B cell (primary cell): ENCODE results near the gene TRAFD1. TPM values are rescaled to one million over a fixed set of nuclear protein-coding genes. Genes with fewer than 3 reads are reported as not detected.

Experiments
- ATAC-seq: fragments of 200-7000 bp; cut with Tn5 transposase; one replicate; pipeline ENCODE4 v1.10.0; 2021; ENCODE audit warnings: low read depth, mild to moderate bottlenecking, moderate number of reproducible peaks, moderate library complexity
- CTCF ChIA-PET: fragments of 350-600 bp; sonication (Branson Sonifier 250); formaldehyde crosslinking; loops from one replicate; lab custom pipeline; 2021; ENCODE audit warnings: antibody characterized with exemption, inconsistent platforms; lab: Charles Lee
- POLR2A ChIA-PET: fragments of 350-600 bp; sonication (Branson Sonifier 250); formaldehyde crosslinking; loops from one replicate; lab custom pipeline; 2021; ENCODE audit warnings: antibody characterized with exemption; lab: Charles Lee
- DNase-seq: peaks from one replicate; pipeline ENCODE4 v3.0.0; 2013
- H2AFZ ChIP-seq: 2 replicates; pipeline ENCODE4 v1.6.1; 2012; ENCODE audit warnings: mild to moderate bottlenecking, low read depth, low read length; ENCODE audit not compliant: insufficient read depth, poor library complexity, severe bottlenecking
- H3K27ac ChIP-seq, 2 donors: 1 replicate in 1 of 2; 2 replicates in 1 of 2; pipeline ENCODE4 v1.5.1; 2012 to 2013; ENCODE audit warnings: low read length in 2 of 2, mild to moderate bottlenecking in 2 of 2, moderate library complexity in 1 of 2
- H3K27me3 ChIP-seq, 4 experiments: fragments of 200-600 bp in 1 of 4; sonication (generic) in 1 of 4; replicated peaks in 1 of 4; 1 replicate in 2 of 4; 2 replicates in 2 of 4; pipeline versions ENCODE4 v1.6.1 to v1.7.0; 2013 to 2016; ENCODE audit warnings: low read length in 3 of 4, mild to moderate bottlenecking in 2 of 4, mixed read lengths in 1 of 4, moderate library complexity in 1 of 4; ENCODE audit not compliant: insufficient read depth in 4 of 4, control insufficient read depth in 3 of 4; ENCODE audit errors: control extremely low read depth in 1 of 4
- H3K36me3 ChIP-seq, 2 experiments: replicated peaks in 1 of 2; 1 replicate in 1 of 2; 2 replicates in 1 of 2; pipeline versions ENCODE4 v1.6.1 to v1.7.1; 2013; ENCODE audit warnings: low read length in 1 of 2; ENCODE audit not compliant: insufficient read depth in 2 of 2, control insufficient read depth in 1 of 2; ENCODE audit errors: control extremely low read depth in 1 of 2, extremely low read depth in 1 of 2
- H3K4me1 ChIP-seq, 2 donors: fragments of 200-600 bp in 1 of 2; sonication (generic) in 1 of 2; 1 replicate in 1 of 2; 2 replicates in 1 of 2; pipeline versions ENCODE4 v1.5.1 to v1.6.1; 2013 to 2017; ENCODE audit warnings: low read length in 2 of 2; ENCODE audit not compliant: control insufficient read depth in 2 of 2, insufficient read depth in 2 of 2
- H3K4me2 ChIP-seq: replicated peaks from 2 replicates; pipeline ENCODE3; 2012; ENCODE audit warnings: mild to moderate bottlenecking, low read depth, low read length; ENCODE audit not compliant: poor library complexity, severe bottlenecking
- H3K4me3 ChIP-seq, 5 experiments: fragments of 200-600 bp in 1 of 5; sonication (generic) in 1 of 5; 1 replicate in 3 of 5; 2 replicates in 2 of 5; pipeline versions ENCODE4 v1.5.1 to v1.7.0; 2011 to 2016; ENCODE audit warnings: low read length in 4 of 5, mild to moderate bottlenecking in 4 of 5, low read depth in 2 of 5, control low read depth in 1 of 5, moderate library complexity in 1 of 5; ENCODE audit not compliant: insufficient read depth in 1 of 5; ENCODE audit errors: control extremely low read depth in 1 of 5, extremely low read depth in 1 of 5
- H3K79me2 ChIP-seq: fragments of 200-600 bp; sonication (generic); one replicate; pipeline ENCODE4 v1.6.0; 2016; ENCODE audit warnings: low read length; ENCODE audit not compliant: control insufficient read depth, insufficient read depth
- H3K9ac ChIP-seq: fragments of 200-600 bp; sonication (generic); 2 replicates; pipeline ENCODE4 v1.6.1; 2017; ENCODE audit warnings: mild to moderate bottlenecking, low read length, moderate library complexity
- H3K9me3 ChIP-seq, 3 donors: one replicate each; pipeline versions ENCODE4 v1.6.1 to v1.7.1; 2013; ENCODE audit warnings: low read length in 2 of 3; ENCODE audit not compliant: control insufficient read depth in 2 of 3, insufficient read depth in 1 of 3; ENCODE audit errors: control extremely low read depth in 1 of 3
- H4K20me1 ChIP-seq: 2 replicates; pipeline ENCODE4 v1.6.0; 2012; ENCODE audit warnings: mild to moderate bottlenecking, low read length; ENCODE audit not compliant: insufficient read depth, control insufficient read depth, poor library complexity, severe bottlenecking
- H3K27ac Mint-ChIP-seq: one replicate; pipeline ENCODE4 v1.8.0; 2021; ENCODE audit warnings: mixed read lengths
- H3K27me3 Mint-ChIP-seq: one replicate; pipeline ENCODE4 v1.8.0; 2021; ENCODE audit warnings: mixed read lengths
- H3K4me1 Mint-ChIP-seq: one replicate; pipeline ENCODE4 v1.8.0; 2021; ENCODE audit warnings: mixed read lengths
- H3K4me3 Mint-ChIP-seq: one replicate; pipeline ENCODE4 v1.8.0; 2021; ENCODE audit warnings: mixed read lengths
- H3K9me3 Mint-ChIP-seq: one replicate; pipeline ENCODE4 v1.8.0; 2022; ENCODE audit warnings: mixed read lengths; ENCODE audit not compliant: insufficient read depth
- CTCF ChIP-seq: fragments of 200-600 bp; IDR thresholded peaks from one replicate; pipeline ENCODE4 v1.8.0; 2022; ENCODE audit warnings: antibody characterized with exemption, mild to moderate bottlenecking
- EZH2 ChIP-seq: IDR thresholded peaks from 2 replicates; pipeline ENCODE4 v1.6.1; 2012; ENCODE audit warnings: borderline replicate concordance, low read depth, mild to moderate bottlenecking, moderate library complexity, low read length; ENCODE audit not compliant: insufficient read depth, poor library complexity, severe bottlenecking
- WGBS: methylation state at CpG from one replicate; pipeline ENCODE4 v1.1.5; 2013; ENCODE audit warnings: missing lambda C conversion rate; ENCODE audit not compliant: insufficient coverage; 5-methylcytosine and 5-hydroxymethylcytosine counted together
- intact Hi-C: fragments of 100-400 bp; cut with micrococcal nuclease; formaldehyde crosslinking; loops from one replicate; pipeline ENCODE4 v1.10.0; 2022
- polyA plus RNA-seq: library from polyadenylated mRNA; depleted of rRNA; stranded (reverse); fragments of >200 nt; gene quantifications from 2 replicates; pipeline ENCODE4 v1.2.3, GENCODE V29; 2012
- total RNA-seq, 2 donors: library from RNA; stranded (reverse); fragments of 120-200 nt in 1 of 2; gene quantifications; 1 replicate in 1 of 2; 2 replicates in 1 of 2; pipeline versions ENCODE4 v1.2.3 to v1.2.4, GENCODE V29; 2013 to 2022

TRAFD1 gene
- total and polyA plus RNA-seq, 2 donors (not counting 1 experiment from before 2014, with no cell fraction given) = 30.9 to 37.7 TPM

- Histone ChIP-seq H3K27ac (no peak overlapping the region), H3K4me2 (no peak overlapping the region), H3K9ac (no peak overlapping the region), H3K79me2 (no peaks in the 10 kb centered on the region), H3K36me3 (peaks cover 3 to 67% of the 10 kb centered on the region in 2 experiments), H3K4me3 (no peak overlapping the region), H2AFZ (no peak overlapping the region), H3K27me3 (no peaks in the 10 kb centered on the region), H4K20me1 (no peaks in the 10 kb centered on the region), H3K9me3 (no peaks in the 10 kb centered on the region), H3K4me1 (no peaks in the 10 kb centered on the region)
- H3K27me3 Mint-ChIP-seq = no peaks in the 10 kb centered on the region
- POLR2A ChIA-PET = no interaction called here
- ATAC-seq = no peak
- H3K4me3 Mint-ChIP-seq = no peak overlapping the region
- intact Hi-C loops = no loop called here
- TF ChIP-seq EZH2 (no peak), CTCF (no peak)
- no peak overlapping the region for H3K27ac Mint-ChIP-seq
- WGBS = 99% methylated on average over 12 of the region's 13 CpGs
- no peak for DNase-seq
- CTCF ChIA-PET = interaction anchor here (1.0 kb wide), 1 partner anchor 175 kb away, joined by 3 read pairs; no protein-coding TSS in a partner anchor
- H3K4me1 Mint-ChIP-seq = no peaks in the 10 kb centered on the region
- H3K9me3 Mint-ChIP-seq = no peaks in the 10 kb centered on the region
These were observed 67.1 kb downstream of the TRAFD1 start for GRCh38 chr12:112192475-112192874.

GRCh38 chr12:112194601-112195247, 69.4 kb downstream of the TRAFD1 start:
- H3K27ac ChIP-seq = no peak overlapping the region
- TF ChIP-seq CTCF (no peak), EZH2 (no peak)
- intact Hi-C loops = no loop called here
- H3K9me3 Mint-ChIP-seq = no peaks in the 10 kb centered on the region
- no peaks in the 10 kb centered on the region for H3K4me1 ChIP-seq
- no peak overlapping the region for H3K4me2 ChIP-seq
- DNase-seq (no peak), ATAC-seq (no peak)
- H4K20me1 ChIP-seq = no peaks in the 10 kb centered on the region
- H3K4me3 Mint-ChIP-seq = no peak overlapping the region
- H3K27me3 ChIP-seq = no peaks in the 10 kb centered on the region
- H3K36me3 ChIP-seq = peaks cover 4 to 67% of the 10 kb centered on the region in 2 experiments
- H3K4me1 Mint-ChIP-seq = no peaks in the 10 kb centered on the region
- CTCF ChIA-PET = no interaction called here
- H3K9me3 ChIP-seq = no peaks in the 10 kb centered on the region
- H3K27ac Mint-ChIP-seq = no peak overlapping the region
- no peak overlapping the region for H3K9ac ChIP-seq
- H3K4me3 ChIP-seq = no peak overlapping the region
- H3K79me2 ChIP-seq = no peaks in the 10 kb centered on the region
- 96% methylated on average over 17 of the region's 20 CpGs for WGBS
- POLR2A ChIA-PET = no interaction called here
- no peak overlapping the region for H2AFZ ChIP-seq
- H3K27me3 Mint-ChIP-seq = no peaks in the 10 kb centered on the region
